GM18520 (cell line): ENCODE measurements around the gene ZCWPW1.
"Not testable (repeated sequence)": the region's sequence is repeated elsewhere in the genome, so short reads cannot be mapped to it uniquely, and the experiment has no call there.

Experiments used
- ATAC-seq: cut with Tn5 transposase; IDR thresholded peaks from one replicate; pipeline ENCODE4 v1.9.1; 2021; ENCODE audit not compliant: unreplicated experiment

Gene ZCWPW1

GRCh38 chr7:100356416-100357068, 72.0 kb downstream of the ZCWPW1 start:
- ATAC-seq, result no peak

- ATAC-seq, result no peak
These were observed 74.7 kb downstream of the ZCWPW1 start for GRCh38 chr7:100353685-100354330.

GRCh38 chr7:100352984-100353684, 75.4 kb downstream of the ZCWPW1 start:
- no peak for ATAC-seq

- ATAC-seq, result not testable (repeated sequence)
These were observed 76.2 kb downstream of the ZCWPW1 start for GRCh38 chr7:100352230-100352781.

- ATAC-seq, result no peak
These were observed 76.8 kb downstream of the ZCWPW1 start for GRCh38 chr7:100351657-100352058.
